ENCODE data around the gene BCAS1. TPM values are rescaled to one million over a fixed set of nuclear protein-coding genes. Genes with fewer than 3 reads are reported as not detected.

The BCAS1 gene
- total RNA-seq, 1 experiment from 2014 or later = 4.0 TPM

GRCh38 chr20:54040531-54040930, 29.9 kb downstream of the BCAS1 start:
- no peaks in the 10 kb centered on the region for H3F3A ChIP-seq (ENCODE audit: insufficient read depth, low read depth)
- H3K79me2 ChIP-seq (ENCODE audit: low read depth) = no peaks in the 10 kb centered on the region
- no peaks in the 10 kb centered on the region for H3K27me3 ChIP-seq (ENCODE audit: insufficient read depth, low read depth)
- H3K4me1 ChIP-seq (replicated peaks; ENCODE audit: insufficient read depth) = no peaks in the 10 kb centered on the region
- H3K9me2 ChIP-seq (ENCODE audit: insufficient read depth) = no peaks in the 10 kb centered on the region
- no peaks in the 10 kb centered on the region for H4K20me1 ChIP-seq (ENCODE audit: insufficient read depth)
- H3K4me3 ChIP-seq = no peak overlapping the region
- H3K27ac ChIP-seq = no peak overlapping the region
- POLR2A ChIA-PET (ENCODE audit: unreplicated experiment) = no interaction called here
- H3K9me3 ChIP-seq (ENCODE audit: insufficient read depth, low read depth) = no peaks in the 10 kb centered on the region
- CTCF ChIA-PET = no interaction called here
- TF ChIP-seq CTCF (conservative IDR thresholded peaks at IDR 0.05) (no peak), EZH2 (IDR thresholded peaks at IDR 0.05; ENCODE audit: low read depth) (no peak)
- no TSS peak for BruUV-seq (replicated peaks)
- no peak overlapping the region for H3K4me2 ChIP-seq
- intact Hi-C loops (cut with micrococcal nuclease; ENCODE audit: unreplicated experiment) = no loop called here
- no peak for DNase-seq
- no peak overlapping the region for H2AFZ ChIP-seq
- no peaks in the 10 kb centered on the region for H3K36me3 ChIP-seq (ENCODE audit: low read depth)

- Histone ChIP-seq H3K79me2 (ENCODE audit: low read depth) (no peaks in the 10 kb centered on the region), H3K4me2 (no peak overlapping the region), H3K9me3 (ENCODE audit: insufficient read depth, low read depth) (no peaks in the 10 kb centered on the region), H3K4me1 (replicated peaks; ENCODE audit: insufficient read depth) (no peaks in the 10 kb centered on the region), H3K36me3 (ENCODE audit: low read depth) (no peaks in the 10 kb centered on the region), H3K9me2 (ENCODE audit: insufficient read depth) (no peaks in the 10 kb centered on the region), H3K4me3 (no peak overlapping the region), H3K27ac (no peak overlapping the region), H2AFZ (no peak overlapping the region), H3F3A (ENCODE audit: insufficient read depth, low read depth) (no peaks in the 10 kb centered on the region), H3K27me3 (ENCODE audit: insufficient read depth, low read depth) (no peaks in the 10 kb centered on the region), H4K20me1 (ENCODE audit: insufficient read depth) (no peaks in the 10 kb centered on the region)
- CTCF ChIA-PET = interaction anchor here (0.6 kb wide), 1 partner anchor 20 kb away, joined by 14 read pairs; no protein-coding TSS in a partner anchor
- no peak for DNase-seq
- intact Hi-C loops (cut with micrococcal nuclease; ENCODE audit: unreplicated experiment) = no loop called here
- TF ChIP-seq EZH2 (IDR thresholded peaks at IDR 0.05; ENCODE audit: low read depth) (no peak), CTCF (conservative IDR thresholded peaks at IDR 0.05) (no peak)
- BruUV-seq (replicated peaks) = no TSS peak
- POLR2A ChIA-PET (ENCODE audit: unreplicated experiment) = no interaction called here
Observed at GRCh38 chr20:54038961-54039360, 31.4 kb downstream of the BCAS1 start.

- Histone ChIP-seq H3K36me3 (ENCODE audit: low read depth) (no peaks in the 10 kb centered on the region), H3K27ac (no peak overlapping the region), H3K4me3 (no peak overlapping the region), H3K9me3 (ENCODE audit: insufficient read depth, low read depth) (no peaks in the 10 kb centered on the region), H3K4me1 (replicated peaks; ENCODE audit: insufficient read depth) (no peaks in the 10 kb centered on the region), H3K27me3 (ENCODE audit: insufficient read depth, low read depth) (no peaks in the 10 kb centered on the region), H4K20me1 (ENCODE audit: insufficient read depth) (no peaks in the 10 kb centered on the region), H3K9me2 (ENCODE audit: insufficient read depth) (no peaks in the 10 kb centered on the region), H2AFZ (no peak overlapping the region), H3K79me2 (ENCODE audit: low read depth) (no peaks in the 10 kb centered on the region), H3K4me2 (no peak overlapping the region), H3F3A (ENCODE audit: insufficient read depth, low read depth) (no peaks in the 10 kb centered on the region)
- no peak for TF ChIP-seq CTCF (conservative IDR thresholded peaks at IDR 0.05)
- no peak for TF ChIP-seq EZH2 (IDR thresholded peaks at IDR 0.05; ENCODE audit: low read depth)
- POLR2A ChIA-PET (ENCODE audit: unreplicated experiment) = no interaction called here
- no peak for DNase-seq
- no TSS peak for BruUV-seq (replicated peaks)
- intact Hi-C loops (cut with micrococcal nuclease; ENCODE audit: unreplicated experiment) = no loop called here
- CTCF ChIA-PET = no interaction called here
Observed at GRCh38 chr20:54037525-54037924, 32.9 kb downstream of the BCAS1 start.
